ENCODE data around the gene SLC39A5. TPM values are rescaled to one million over a fixed set of nuclear protein-coding genes. Genes with fewer than 3 reads are reported as not detected.

Gene SLC39A5
- total RNA-seq, 1 donor from 2014 or later = 0.54 TPM

DNA sequence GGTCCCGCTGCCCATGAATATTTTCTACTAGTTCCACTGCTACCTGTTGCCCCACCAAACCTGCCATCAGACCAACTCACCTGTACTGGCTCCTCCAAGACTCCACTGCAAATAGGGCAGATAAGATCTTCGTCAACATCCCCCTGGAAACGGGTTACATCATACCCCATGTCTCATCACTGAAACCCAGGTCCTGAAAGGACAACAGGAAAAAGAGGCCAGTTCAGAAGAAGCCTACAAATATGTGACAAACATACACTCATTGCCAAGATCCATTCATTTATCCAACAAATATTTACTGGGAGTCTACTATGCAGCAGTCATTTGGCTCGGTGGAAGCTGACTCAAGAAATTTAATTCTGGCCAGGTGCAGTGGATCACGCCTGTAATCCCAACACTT lies 16.0 kb upstream of the SLC39A5 start:
- Histone ChIP-seq H3K4me1 (no peaks in the 10 kb centered on the region), H3K36me3 (peaks cover 4% of the 10 kb centered on the region), H3F3A (ENCODE audit: low read depth) (no peaks in the 10 kb centered on the region), H3K4me2 (no peak overlapping the region), H3K27me3 (no peaks in the 10 kb centered on the region), H4K20me1 (ENCODE audit: low read depth) (peaks cover 6% of the 10 kb centered on the region), H3K79me2 (ENCODE audit: low read depth) (peaks cover 26% of the 10 kb centered on the region), H3K4me3 (no peak overlapping the region), H3K27ac (no peak overlapping the region), H2AFZ (replicated peaks) (no peak overlapping the region), H3K9me3 (ENCODE audit: low read depth) (no peaks in the 10 kb centered on the region), H3K9ac (no peak overlapping the region)
- Mint-ChIP-seq H3K36me3 (peaks cover 38% of the 10 kb centered on the region), H3K27me3 (ENCODE audit: insufficient read depth, low read depth) (no peaks in the 10 kb centered on the region), H3K27ac (no peak overlapping the region), H3K4me1 (no peaks in the 10 kb centered on the region), H3K9me3 (peaks cover 2% of the 10 kb centered on the region), H3K4me3 (no peak overlapping the region)
- no peak for TF ChIP-seq EZH2phosphoT487 (IDR thresholded peaks at IDR 0.05)
- TF ChIP-seq, protein P1, sequence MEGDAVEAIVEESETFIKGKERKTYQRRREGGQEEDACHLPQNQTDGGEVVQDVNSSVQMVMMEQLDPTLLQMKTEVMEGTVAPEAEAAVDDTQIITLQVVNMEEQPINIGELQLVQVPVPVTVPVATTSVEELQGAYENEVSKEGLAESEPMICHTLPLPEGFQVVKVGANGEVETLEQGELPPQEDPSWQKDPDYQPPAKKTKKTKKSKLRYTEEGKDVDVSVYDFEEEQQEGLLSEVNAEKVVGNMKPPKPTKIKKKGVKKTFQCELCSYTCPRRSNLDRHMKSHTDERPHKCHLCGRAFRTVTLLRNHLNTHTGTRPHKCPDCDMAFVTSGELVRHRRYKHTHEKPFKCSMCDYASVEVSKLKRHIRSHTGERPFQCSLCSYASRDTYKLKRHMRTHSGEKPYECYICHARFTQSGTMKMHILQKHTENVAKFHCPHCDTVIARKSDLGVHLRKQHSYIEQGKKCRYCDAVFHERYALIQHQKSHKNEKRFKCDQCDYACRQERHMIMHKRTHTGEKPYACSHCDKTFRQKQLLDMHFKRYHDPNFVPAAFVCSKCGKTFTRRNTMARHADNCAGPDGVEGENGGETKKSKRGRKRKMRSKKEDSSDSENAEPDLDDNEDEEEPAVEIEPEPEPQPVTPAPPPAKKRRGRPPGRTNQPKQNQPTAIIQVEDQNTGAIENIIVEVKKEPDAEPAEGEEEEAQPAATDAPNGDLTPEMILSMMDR (IDR thresholded peaks at IDR 0.05) = no peak
- no peak for TF ChIP-seq EZH2 (IDR thresholded peaks at IDR 0.05)
- DNase-seq (ENCODE audit: low spot score) = no peak

DNA sequence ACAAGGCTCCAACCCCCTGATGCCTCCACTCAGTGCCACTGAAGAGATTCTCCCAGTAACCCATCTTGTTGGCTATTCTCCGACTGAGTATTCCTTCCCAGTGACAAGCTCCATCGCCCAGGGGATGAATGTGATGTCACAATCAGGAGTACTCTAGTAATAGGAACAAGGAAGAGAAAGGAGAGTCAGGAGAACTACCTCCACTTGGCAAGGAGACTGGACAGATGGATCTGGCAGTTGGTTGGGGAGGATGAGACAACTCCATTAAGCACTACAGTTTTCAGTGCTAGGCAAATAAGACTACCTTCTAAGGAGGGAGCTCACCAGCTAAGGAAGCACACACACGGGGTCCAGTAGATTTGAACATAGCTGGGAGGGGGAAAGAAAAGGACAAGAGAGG lies 13.4 kb upstream of the SLC39A5 start:
- no peak for DNase-seq (ENCODE audit: low spot score)
- Histone ChIP-seq H3K27ac (no peak overlapping the region), H3K4me1 (no peaks in the 10 kb centered on the region), H3K27me3 (no peaks in the 10 kb centered on the region), H3K36me3 (no peaks in the 10 kb centered on the region), H3F3A (ENCODE audit: low read depth) (peaks cover 11% of the 10 kb centered on the region), H3K9ac (no peak overlapping the region), H4K20me1 (ENCODE audit: low read depth) (peaks cover 18% of the 10 kb centered on the region), H3K4me2 (no peak overlapping the region), H3K79me2 (ENCODE audit: low read depth) (peaks cover 51% of the 10 kb centered on the region), H3K4me3 (no peak overlapping the region), H3K9me3 (ENCODE audit: low read depth) (no peaks in the 10 kb centered on the region), H2AFZ (replicated peaks) (no peak overlapping the region)
- peaks cover 22% of the 10 kb centered on the region for H3K36me3 Mint-ChIP-seq
- H3K27ac Mint-ChIP-seq = no peak overlapping the region
- peaks cover 7% of the 10 kb centered on the region for H3K4me1 Mint-ChIP-seq
- no peaks in the 10 kb centered on the region for H3K27me3 Mint-ChIP-seq (ENCODE audit: insufficient read depth, low read depth)
- no peak for TF ChIP-seq EZH2phosphoT487 (IDR thresholded peaks at IDR 0.05)
- no peak for TF ChIP-seq EZH2 (IDR thresholded peaks at IDR 0.05)
- H3K4me3 Mint-ChIP-seq = no peak overlapping the region
- peaks cover 2% of the 10 kb centered on the region for H3K9me3 Mint-ChIP-seq

DNA sequence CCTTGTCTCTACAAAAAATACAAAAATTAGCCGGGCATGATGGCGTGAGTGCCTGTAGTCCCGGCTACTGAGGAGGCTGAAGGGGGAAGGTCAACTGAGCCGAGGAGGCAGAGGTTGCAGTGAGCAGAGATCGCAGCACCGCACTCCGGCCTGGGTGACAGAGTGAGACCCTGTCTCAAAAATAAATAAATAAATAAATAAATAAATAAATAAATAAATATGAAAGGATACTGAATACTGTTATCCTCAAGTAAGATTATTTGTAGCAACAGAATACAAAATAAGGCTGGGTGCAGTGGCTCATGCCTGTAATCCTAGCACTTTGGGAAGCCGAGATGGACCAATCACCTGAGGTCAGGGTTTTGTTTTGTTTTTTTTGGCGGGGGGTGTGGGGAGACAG lies 10.0 kb upstream of the SLC39A5 start:
- Histone ChIP-seq H3K27me3 (no peaks in the 10 kb centered on the region), H3F3A (ENCODE audit: low read depth) (peaks cover 36% of the 10 kb centered on the region), H3K27ac (no peak overlapping the region), H3K36me3 (no peaks in the 10 kb centered on the region), H2AFZ (replicated peaks) (no peak overlapping the region), H3K4me2 (peak overlapping the region; percentile 98), H3K9ac (no peak overlapping the region), H3K4me3 (no peak overlapping the region), H3K9me3 (ENCODE audit: low read depth) (no peaks in the 10 kb centered on the region), H3K4me1 (peaks cover 18% of the 10 kb centered on the region), H4K20me1 (ENCODE audit: low read depth) (peaks cover 12% of the 10 kb centered on the region), H3K79me2 (ENCODE audit: low read depth) (peaks cover 63% of the 10 kb centered on the region)
- H3K4me3 Mint-ChIP-seq = peak overlapping the region; percentile 79
- TF ChIP-seq, protein P1 (IDR thresholded peaks at IDR 0.05) = no peak
- TF ChIP-seq EZH2phosphoT487 (IDR thresholded peaks at IDR 0.05) (no peak), EZH2 (IDR thresholded peaks at IDR 0.05) (no peak)
- peaks cover 3% of the 10 kb centered on the region for H3K27me3 Mint-ChIP-seq (ENCODE audit: insufficient read depth, low read depth)
- H3K9me3 Mint-ChIP-seq = peaks cover 2% of the 10 kb centered on the region
- no peak for DNase-seq (ENCODE audit: low spot score)
- peaks cover 28% of the 10 kb centered on the region for H3K4me1 Mint-ChIP-seq
- H3K36me3 Mint-ChIP-seq = peaks cover 11% of the 10 kb centered on the region
- no peak overlapping the region for H3K27ac Mint-ChIP-seq

DNA sequence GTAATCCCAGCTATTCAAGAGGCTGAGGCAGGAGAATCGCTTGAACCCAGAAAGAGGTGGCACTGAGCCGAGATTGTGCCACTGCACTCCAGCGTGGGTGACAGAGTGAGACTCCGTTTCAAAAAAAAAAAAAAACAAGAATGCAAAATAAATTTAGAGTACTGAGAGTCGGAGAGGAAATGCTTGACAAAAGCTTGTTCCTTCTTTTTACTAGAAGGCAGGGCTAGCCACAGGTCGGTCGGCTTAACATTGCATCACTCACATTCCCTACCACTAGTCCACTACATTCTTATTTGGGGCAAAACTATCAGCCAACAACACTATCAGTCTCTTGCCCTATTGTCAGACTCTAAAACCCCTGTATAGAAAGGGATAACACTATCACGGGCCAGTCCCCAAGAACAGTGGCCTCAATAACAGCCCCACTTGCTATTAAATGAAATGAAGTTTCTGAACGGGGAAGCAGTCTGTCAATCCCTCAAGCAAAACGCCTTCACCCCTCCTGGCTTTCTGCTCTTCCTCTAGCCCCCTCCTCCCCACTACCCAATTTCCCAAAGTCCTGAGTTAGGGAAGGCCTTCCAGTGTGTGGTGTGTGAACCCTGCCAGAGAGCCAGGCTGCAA lies 9.1 kb upstream of the SLC39A5 start:
- H3K9me3 Mint-ChIP-seq = peaks cover 2% of the 10 kb centered on the region
- H3K27ac Mint-ChIP-seq = peak overlapping the region; percentile 97
- H3K4me3 Mint-ChIP-seq = peak overlapping the region; percentile 98
- peaks cover 69% of the 10 kb centered on the region for H3K79me2 ChIP-seq (ENCODE audit: low read depth)
- DNase-seq (ENCODE audit: low spot score) = no peak
- H4K20me1 ChIP-seq (ENCODE audit: low read depth) = peaks cover 12% of the 10 kb centered on the region
- peak overlapping the region; percentile 96 for H3K4me3 ChIP-seq
- H2AFZ ChIP-seq (replicated peaks) = peak overlapping the region; percentile 55
- peak overlapping the region; percentile 94 for H3K27ac ChIP-seq
- H3K36me3 ChIP-seq = no peaks in the 10 kb centered on the region
- H3K4me2 ChIP-seq = peak overlapping the region; percentile 98
- H3K4me1 Mint-ChIP-seq = peaks cover 36% of the 10 kb centered on the region
- TF ChIP-seq, protein P1 (IDR thresholded peaks at IDR 0.05) = no peak
- H3K27me3 Mint-ChIP-seq (ENCODE audit: insufficient read depth, low read depth) = peaks cover 3% of the 10 kb centered on the region
- no peaks in the 10 kb centered on the region for H3K9me3 ChIP-seq (ENCODE audit: low read depth)
- H3F3A ChIP-seq (ENCODE audit: low read depth) = peaks cover 36% of the 10 kb centered on the region
- H3K4me1 ChIP-seq = peaks cover 22% of the 10 kb centered on the region
- peak overlapping the region; percentile 71 for H3K9ac ChIP-seq
- H3K36me3 Mint-ChIP-seq = peaks cover 8% of the 10 kb centered on the region
- H3K27me3 ChIP-seq = no peaks in the 10 kb centered on the region

Measured in neural progenitor cell (in vitro differentiated cells).